ENCODE results near the gene SFMBT2. TPM values are rescaled to one million over a fixed set of nuclear protein-coding genes. Genes with fewer than 3 reads are reported as not detected.

The SFMBT2 gene
- total RNA-seq, 3 donors from 2014 or later (not counting 1 experiment from before 2014, with no cell fraction given), result 50.4 to 70.4 (median 52.2) TPM

- H3K27ac ChIP-seq (ENCODE audit: low read length), result no peak overlapping the region
- ATAC-seq (no peak), DNase-seq (no peak)
- H3K27me3 Mint-ChIP-seq (ENCODE audit: low read depth in 2 of 2), result no peaks in the 10 kb centered on the region
- H3K9me3 ChIP-seq (ENCODE audit: control insufficient read depth, insufficient read depth, low read length), result no peaks in the 10 kb centered on the region
- peaks cover 84 to 85% of the 10 kb centered on the region in 2 donors for H3K4me1 Mint-ChIP-seq
- no peaks in the 10 kb centered on the region for H3K36me3 Mint-ChIP-seq
- H3K36me3 ChIP-seq (ENCODE audit: control insufficient read depth, insufficient read depth, low read length), result no peaks in the 10 kb centered on the region
- intact Hi-C loops (cut with micrococcal nuclease), result no loop called here
- WGBS (ENCODE audit: insufficient coverage), result 88% methylated on average over 5 of the region's 6 CpGs
- H3K27me3 ChIP-seq (ENCODE audit: control insufficient read depth, insufficient read depth, low read length), result no peaks in the 10 kb centered on the region
- TF ChIP-seq CTCF (IDR thresholded peaks at IDR 0.05), result no peak
- no peak overlapping the region for H3K4me3 ChIP-seq (ENCODE audit: low read length)
- H3K27ac Mint-ChIP-seq, result no peak overlapping the region
- no peaks in the 10 kb centered on the region for H3K9me3 Mint-ChIP-seq
- H3K4me3 Mint-ChIP-seq, result no peak overlapping the region
- peaks cover 8% of the 10 kb centered on the region for H3K4me1 ChIP-seq (ENCODE audit: control insufficient read depth, insufficient read depth, low read length)
Measured at GRCh38 chr10:7305053-7305452, 105.8 kb downstream of the SFMBT2 start.

- Histone ChIP-seq H3K9me3 (ENCODE audit: control insufficient read depth, insufficient read depth, low read length) (no peaks in the 10 kb centered on the region), H3K27me3 (ENCODE audit: control insufficient read depth, insufficient read depth, low read length) (no peaks in the 10 kb centered on the region), H3K4me1 (ENCODE audit: control insufficient read depth, insufficient read depth, low read length) (peaks cover 8% of the 10 kb centered on the region), H3K4me3 (ENCODE audit: low read length) (no peak overlapping the region), H3K36me3 (ENCODE audit: control insufficient read depth, insufficient read depth, low read length) (no peaks in the 10 kb centered on the region), H3K27ac (ENCODE audit: low read length) (no peak overlapping the region)
- Mint-ChIP-seq H3K27ac (no peak overlapping the region), H3K4me3 (no peak overlapping the region), H3K27me3 (ENCODE audit: low read depth in 2 of 2) (no peaks in the 10 kb centered on the region), H3K9me3 (no peaks in the 10 kb centered on the region), H3K4me1 (peaks cover 86 to 90% of the 10 kb centered on the region in 2 donors), H3K36me3 (no peaks in the 10 kb centered on the region)
- ATAC-seq (no peak), DNase-seq (no peak)
- TF ChIP-seq CTCF (IDR thresholded peaks at IDR 0.05), result no peak
- intact Hi-C loops (cut with micrococcal nuclease), result no loop called here
- WGBS (ENCODE audit: insufficient coverage), result 76% methylated on average over 4 of the region's 4 CpGs
Measured at GRCh38 chr10:7304110-7304509, 106.7 kb downstream of the SFMBT2 start.

GRCh38 chr10:7302930-7303557 lies 107.8 kb downstream of the SFMBT2 start:
- Histone ChIP-seq H3K27me3 (ENCODE audit: control insufficient read depth, insufficient read depth, low read length) (no peaks in the 10 kb centered on the region), H3K36me3 (ENCODE audit: control insufficient read depth, insufficient read depth, low read length) (no peaks in the 10 kb centered on the region), H3K4me1 (ENCODE audit: control insufficient read depth, insufficient read depth, low read length) (peaks cover 8% of the 10 kb centered on the region), H3K9me3 (ENCODE audit: control insufficient read depth, insufficient read depth, low read length) (no peaks in the 10 kb centered on the region), H3K27ac (ENCODE audit: low read length) (no peak overlapping the region), H3K4me3 (ENCODE audit: low read length) (no peak overlapping the region)
- ATAC-seq, result no peak
- WGBS (ENCODE audit: insufficient coverage), result no CpG with 5 or more reads among the region's 2 CpGs
- intact Hi-C loops (cut with micrococcal nuclease), result no loop called here
- Mint-ChIP-seq H3K27me3 (ENCODE audit: low read depth in 2 of 2) (no peaks in the 10 kb centered on the region), H3K4me1 (peaks cover 86 to 91% of the 10 kb centered on the region in 2 donors), H3K9me3 (no peaks in the 10 kb centered on the region), H3K27ac (peak overlapping the region; percentile 17 to 71), H3K4me3 (no peak overlapping the region), H3K36me3 (no peaks in the 10 kb centered on the region)
- DNase-seq, result no peak
- no peak for TF ChIP-seq CTCF (IDR thresholded peaks at IDR 0.05)

- no peak overlapping the region for H3K4me3 Mint-ChIP-seq
- no peaks in the 10 kb centered on the region for H3K9me3 Mint-ChIP-seq
- no peaks in the 10 kb centered on the region for H3K27me3 Mint-ChIP-seq (ENCODE audit: low read depth in 2 of 2)
- WGBS (ENCODE audit: insufficient coverage), result 38% methylated on average over 1 of the region's 4 CpGs
- Histone ChIP-seq H3K36me3 (ENCODE audit: control insufficient read depth, insufficient read depth, low read length) (no peaks in the 10 kb centered on the region), H3K4me3 (ENCODE audit: low read length) (no peak overlapping the region), H3K27ac (ENCODE audit: low read length) (no peak overlapping the region), H3K4me1 (ENCODE audit: control insufficient read depth, insufficient read depth, low read length) (peaks cover 14% of the 10 kb centered on the region), H3K9me3 (ENCODE audit: control insufficient read depth, insufficient read depth, low read length) (no peaks in the 10 kb centered on the region), H3K27me3 (ENCODE audit: control insufficient read depth, insufficient read depth, low read length) (no peaks in the 10 kb centered on the region)
- H3K4me1 Mint-ChIP-seq, result peaks cover 86 to 87% of the 10 kb centered on the region in 2 donors
- intact Hi-C loops (cut with micrococcal nuclease), result no loop called here
- H3K36me3 Mint-ChIP-seq, result no peaks in the 10 kb centered on the region
- TF ChIP-seq CTCF (IDR thresholded peaks at IDR 0.05), result no peak
- DNase-seq (no peak), ATAC-seq (no peak)
- peak overlapping the region; percentile 71 to 73 for H3K27ac Mint-ChIP-seq
Measured at GRCh38 chr10:7302392-7302906, 108.4 kb downstream of the SFMBT2 start.

All from natural killer cell (primary cell).